GM12878 (cell line): Measurements from ENCODE around the gene SLC12A5. TPM values are rescaled to one million over a fixed set of nuclear protein-coding genes. Genes with fewer than 3 reads are reported as not detected.

ENCODE experiments used
- ATAC-seq: fragments of 200-7000 bp; cut with Tn5 transposase; 3 replicates; pipeline ENCODE4 v1.9.1; 2020; ENCODE audit warnings: mild to moderate bottlenecking, moderate library complexity
- BruUV-seq: library from RNA; stranded (reverse); fragments of 400-500 nt; replicated peaks from 2 replicates; lab custom pipeline; 2021; lab: Mats Ljungman, UMichigan
- CTCF ChIA-PET: fragments of 300-600 bp; sonication (Branson Sonifier 250); formaldehyde crosslinking; extraction: SDS; loops from one replicate; lab custom pipeline; 2021; ENCODE audit warnings: inconsistent platforms; lab: Yijun Ruan, JAX
- POLR2A ChIA-PET: fragments of 350-600 bp; formaldehyde crosslinking; extraction: SDS; loops from one replicate; lab custom pipeline; 2021; ENCODE audit warnings: inconsistent platforms; lab: Charles Lee
- RAD21 ChIA-PET: fragments of 300-600 bp; sonication (Branson Sonifier 250); formaldehyde crosslinking; loops from one replicate; lab custom pipeline; 2023; ENCODE audit warnings: antibody characterized with exemption; ENCODE audit not compliant: unreplicated experiment; lab: Charles Lee
- SMC1A ChIA-PET: fragments of 300-600 bp; sonication (Branson Sonifier 250); formaldehyde crosslinking; loops from one replicate; lab custom pipeline; 2023; ENCODE audit not compliant: unreplicated experiment, uncharacterized antibody; lab: Charles Lee
- DNase-seq: peaks from one replicate; pipeline ENCODE4 v3.0.0-alpha.2; 2011; ENCODE audit warnings: low read depth, low spot score
- FAIRE-seq: peaks from 3 replicates; lab custom pipeline; 2011; peaks lifted over from hg19 to GRCh38; lab: Jason Lieb, UNC
- H2AFZ ChIP-seq: 2 replicates; pipeline ENCODE4 v1.6.0; 2011; ENCODE audit warnings: low read depth, low read length, control low read depth; ENCODE audit not compliant: control insufficient read depth
- H3K27ac ChIP-seq: 2 replicates; pipeline ENCODE4 v1.5.1; 2011; ENCODE audit warnings: control low read depth; ENCODE audit not compliant: control insufficient read depth, insufficient read depth
- H3K27me3 ChIP-seq, 2 experiments: replicated peaks in 1 of 2; 2 replicates each; pipeline versions ENCODE4 v1.6.0 to v1.6.1; 2011; ENCODE audit warnings: low read length in 1 of 2; ENCODE audit not compliant: control insufficient read depth in 2 of 2, insufficient read depth in 2 of 2
- H3K36me3 ChIP-seq, 2 experiments: 2 replicates each; pipeline ENCODE4 v1.5.1; 2011; ENCODE audit warnings: low read length in 1 of 2; ENCODE audit not compliant: control insufficient read depth in 2 of 2, insufficient read depth in 2 of 2
- H3K4me1 ChIP-seq: 2 replicates; pipeline ENCODE4 v1.6.1; 2011; ENCODE audit warnings: mild to moderate bottlenecking, low read length, moderate library complexity, mixed read lengths; ENCODE audit not compliant: control insufficient read depth, insufficient read depth
- H3K4me2 ChIP-seq: 2 replicates; pipeline ENCODE4 v1.6.0; 2011; ENCODE audit warnings: control low read depth; ENCODE audit not compliant: control insufficient read depth, insufficient read depth
- H3K4me3 ChIP-seq: fragments of 200-600 bp; sonication (generic); 2 replicates; pipeline ENCODE4 v1.5.1; 2016
- H3K79me2 ChIP-seq: 2 replicates; pipeline ENCODE4 v1.6.0; 2011; ENCODE audit warnings: low read length; ENCODE audit not compliant: control insufficient read depth, insufficient read depth
- H3K9ac ChIP-seq: 2 replicates; pipeline ENCODE4 v1.8.0; 2011; ENCODE audit warnings: low read length, control low read depth, mixed read lengths; ENCODE audit not compliant: control insufficient read depth, insufficient read depth
- H3K9me3 ChIP-seq: replicated peaks from 3 replicates; pipeline ENCODE4 v1.5.1; 2011; ENCODE audit warnings: mild to moderate bottlenecking, low read length; ENCODE audit not compliant: control insufficient read depth, insufficient read depth
- H4K20me1 ChIP-seq: 2 replicates; pipeline ENCODE4 v1.6.0; 2011; ENCODE audit not compliant: control insufficient read depth, insufficient read depth
- CHD4 ChIP-seq: fragments of 200-600 bp; sonication (generic); IDR thresholded peaks from 2 replicates; pipeline ENCODE4 v1.6.1; 2016; ENCODE audit warnings: mild to moderate bottlenecking
- HCFC1 ChIP-seq: fragments of 150-350 bp; IDR thresholded peaks from 2 replicates; pipeline ENCODE4 v1.6.1; 2014; ENCODE audit warnings: low read length
- NFYB ChIP-seq: IDR thresholded peaks from 2 replicates; pipeline ENCODE4 v1.6.1; 2011; ENCODE audit warnings: low read depth, mild to moderate bottlenecking, low read length, improper control_type of control experiment, moderate library complexity; ENCODE audit not compliant: insufficient read depth
- NR2C2 ChIP-seq: IDR thresholded peaks from 2 replicates; pipeline ENCODE4 v1.6.1; 2011; ENCODE audit warnings: borderline replicate concordance, low read depth; ENCODE audit not compliant: control insufficient read depth, insufficient read length
- PBX3 ChIP-seq: IDR thresholded peaks from 2 replicates; pipeline ENCODE4 v1.6.1; 2011; ENCODE audit warnings: mild to moderate bottlenecking, low read depth, low read length, moderate library complexity; ENCODE audit not compliant: insufficient replicate concordance
- POU2F2 ChIP-seq: IDR thresholded peaks from 3 replicates; pipeline ENCODE4 v1.6.1; 2011; ENCODE audit warnings: low read depth, mild to moderate bottlenecking, low read length, borderline replicate concordance
- RAD51 ChIP-seq: fragments of 450-650 bp; IDR thresholded peaks from 2 replicates; pipeline ENCODE4 v1.6.1; 2016; ENCODE audit warnings: moderate library complexity, mild to moderate bottlenecking, inconsistent platforms
- SUPT20H ChIP-seq: IDR thresholded peaks from 2 replicates; pipeline ENCODE4 v1.6.1; 2011; ENCODE audit warnings: low read depth, mild to moderate bottlenecking, low read length, moderate library complexity, borderline replicate concordance; ENCODE audit not compliant: control insufficient read depth
- TCF7 ChIP-seq: IDR thresholded peaks from 2 replicates; pipeline ENCODE4 v1.6.1; 2014; ENCODE audit warnings: antibody characterized with exemption, borderline replicate concordance
- ZBTB11 ChIP-seq: fragments of 450-650 bp; formaldehyde crosslinking; IDR thresholded peaks from 2 replicates; pipeline ENCODE4 v1.5.0; 2022; ENCODE audit warnings: mild to moderate bottlenecking, missing genetic modification characterization
- ZNF24 ChIP-seq: fragments of 450-650 bp; IDR thresholded peaks from 2 replicates; pipeline ENCODE4 v1.6.1; 2017; ENCODE audit warnings: antibody characterized with exemption, mild to moderate bottlenecking
- WGBS: methylation state at CpG from one replicate; pipeline ENCODE4 v1.1.6; 2016; ENCODE audit warnings: low lambda C conversion rate; ENCODE audit not compliant: insufficient replicate concordance, insufficient coverage; ENCODE audit errors: missing lambda C conversion rate; 5-methylcytosine and 5-hydroxymethylcytosine counted together
- in situ Hi-C: fragments of 300-500 bp; cut with MboI; formaldehyde crosslinking; loops from 9 replicates; pipeline ENCODE4 v1.14.3; 2018; ENCODE audit warnings: mixed read lengths
- intact Hi-C: fragments of 100-400 bp; cut with micrococcal nuclease; formaldehyde crosslinking; loops from one replicate; pipeline ENCODE4 v1.14.2; 2022; ENCODE audit not compliant: unreplicated experiment
- polyA plus RNA-seq, 11 experiments: library from polyadenylated mRNA; depleted of rRNA in 4 of 11; unstranded in 6 of 11; stranded (reverse) in 5 of 11; fragments of >200 nt; fragmentation: Nextera tagmentation in 4 of 11; fragmentation: Illumina TruSeq in 1 of 11; extraction: Ambion mirVana in 4 of 11; extraction: Trizol in 1 of 11; gene quantifications; 1 replicate in 1 of 11; 2 replicates in 10 of 11; pipeline versions ENCODE4 v1.2.1 to v1.2.3, GENCODE V29; 2011 to 2016; ENCODE audit warnings: inconsistent platforms in 2 of 11, missing spikeins in 2 of 11, low read depth in 1 of 11
- total RNA-seq, 4 experiments: library from RNA; depleted of rRNA in 3 of 4; stranded (reverse); fragments of >200 nt in 3 of 4; fragmentation: Illumina TruSeq in 1 of 4; extraction: Trizol in 1 of 4; gene quantifications; 2 replicates each; pipeline versions ENCODE4 v1.2.1 to v1.2.3, GENCODE V29; 2013 to 2021
- TF ChIP-seq, protein P1 (sequence below): IDR thresholded peaks from 2 replicates; pipeline ENCODE4 v1.6.1; 2011; ENCODE audit warnings: borderline replicate concordance, low read depth, mild to moderate bottlenecking, moderate library complexity, mixed read lengths, low read length; ENCODE audit not compliant: insufficient read depth; ENCODE audit errors: extremely low read length
- TF ChIP-seq, protein P2 (sequence below): fragments of 150-350 bp; IDR thresholded peaks from 2 replicates; pipeline ENCODE4 v1.6.1; 2016; ENCODE audit warnings: low read depth, low read length

SLC12A5 gene
- total and polyA plus RNA-seq, 10 of the 15 experiments (the other 5 are each of a cell fraction or from before 2014, with no cell fraction given), result 0.26 to 2.7 (median 1.2) TPM

DNA sequence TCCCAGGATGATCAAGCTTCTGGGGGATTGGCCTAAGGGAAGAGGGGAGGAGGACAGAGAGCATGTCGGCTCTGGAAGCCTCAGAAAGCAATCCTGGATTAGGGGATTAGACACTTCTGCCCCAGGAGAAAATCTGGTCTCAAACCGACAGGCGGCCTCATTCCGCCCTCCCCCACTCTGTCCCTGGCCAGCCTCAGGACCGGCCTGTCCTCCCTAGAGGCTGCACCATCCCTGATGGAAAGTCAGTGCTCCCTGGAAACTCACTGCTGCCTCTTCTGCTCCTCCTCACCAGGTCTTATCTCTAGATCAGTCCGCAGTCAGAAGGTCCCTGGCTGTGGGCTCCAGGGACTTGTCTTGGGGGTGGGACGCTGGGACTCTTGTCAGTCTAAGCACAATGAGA, 905 bp upstream of the SLC12A5 start (continued):
- no peak for TF ChIP-seq SUPT20H
- no peak for TF ChIP-seq POU2F2

GRCh38 chr20:46030284-46031013, 1.4 kb downstream of the SLC12A5 start:
- CTCF ChIA-PET, result no interaction called here
- 62% methylated on average over 35 of the region's 49 CpGs for WGBS
- POLR2A ChIA-PET, result no interaction called here
- no peak overlapping the region for H3K4me2 ChIP-seq
- no peaks in the 10 kb centered on the region for H3K9me3 ChIP-seq
- no peak overlapping the region for H3K4me3 ChIP-seq
- intact Hi-C loops (no loop called here), in situ Hi-C loops (no loop called here)
- RAD21 ChIA-PET, result no interaction called here
- no peak for ATAC-seq
- no peaks in the 10 kb centered on the region for H3K36me3 ChIP-seq
- no peak for FAIRE-seq
- SMC1A ChIA-PET, result no interaction called here
- DNase-seq, result no peak
- no peaks in the 10 kb centered on the region for H4K20me1 ChIP-seq
- no peak overlapping the region for H3K27ac ChIP-seq
- no TSS peak for BruUV-seq
- TF ChIP-seq, protein P1, sequence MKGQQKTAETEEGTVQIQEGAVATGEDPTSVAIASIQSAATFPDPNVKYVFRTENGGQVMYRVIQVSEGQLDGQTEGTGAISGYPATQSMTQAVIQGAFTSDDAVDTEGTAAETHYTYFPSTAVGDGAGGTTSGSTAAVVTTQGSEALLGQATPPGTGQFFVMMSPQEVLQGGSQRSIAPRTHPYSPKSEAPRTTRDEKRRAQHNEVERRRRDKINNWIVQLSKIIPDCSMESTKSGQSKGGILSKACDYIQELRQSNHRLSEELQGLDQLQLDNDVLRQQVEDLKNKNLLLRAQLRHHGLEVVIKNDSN, result no peak
- TF ChIP-seq CHD4 (no peak), PBX3 (no peak), HCFC1 (no peak), ZNF24 (no peak), ZBTB11 (no peak), RAD51 (no peak), TCF7 (no peak), NR2C2 (no peak), NFYB (no peak)
- TF ChIP-seq, protein P2, sequence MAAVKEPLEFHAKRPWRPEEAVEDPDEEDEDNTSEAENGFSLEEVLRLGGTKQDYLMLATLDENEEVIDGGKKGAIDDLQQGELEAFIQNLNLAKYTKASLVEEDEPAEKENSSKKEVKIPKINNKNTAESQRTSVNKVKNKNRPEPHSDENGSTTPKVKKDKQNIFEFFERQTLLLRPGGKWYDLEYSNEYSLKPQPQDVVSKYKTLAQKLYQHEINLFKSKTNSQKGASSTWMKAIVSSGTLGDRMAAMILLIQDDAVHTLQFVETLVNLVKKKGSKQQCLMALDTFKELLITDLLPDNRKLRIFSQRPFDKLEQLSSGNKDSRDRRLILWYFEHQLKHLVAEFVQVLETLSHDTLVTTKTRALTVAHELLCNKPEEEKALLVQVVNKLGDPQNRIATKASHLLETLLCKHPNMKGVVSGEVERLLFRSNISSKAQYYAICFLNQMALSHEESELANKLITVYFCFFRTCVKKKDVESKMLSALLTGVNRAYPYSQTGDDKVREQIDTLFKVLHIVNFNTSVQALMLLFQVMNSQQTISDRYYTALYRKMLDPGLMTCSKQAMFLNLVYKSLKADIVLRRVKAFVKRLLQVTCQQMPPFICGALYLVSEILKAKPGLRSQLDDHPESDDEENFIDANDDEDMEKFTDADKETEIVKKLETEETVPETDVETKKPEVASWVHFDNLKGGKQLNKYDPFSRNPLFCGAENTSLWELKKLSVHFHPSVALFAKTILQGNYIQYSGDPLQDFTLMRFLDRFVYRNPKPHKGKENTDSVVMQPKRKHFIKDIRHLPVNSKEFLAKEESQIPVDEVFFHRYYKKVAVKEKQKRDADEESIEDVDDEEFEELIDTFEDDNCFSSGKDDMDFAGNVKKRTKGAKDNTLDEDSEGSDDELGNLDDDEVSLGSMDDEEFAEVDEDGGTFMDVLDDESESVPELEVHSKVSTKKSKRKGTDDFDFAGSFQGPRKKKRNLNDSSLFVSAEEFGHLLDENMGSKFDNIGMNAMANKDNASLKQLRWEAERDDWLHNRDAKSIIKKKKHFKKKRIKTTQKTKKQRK, result no peak
- no peak overlapping the region for H3K9ac ChIP-seq
- H3K79me2 ChIP-seq, result no peaks in the 10 kb centered on the region
- H3K4me1 ChIP-seq, result no peaks in the 10 kb centered on the region
- H3K27me3 ChIP-seq, result peaks cover 5 to 6% of the 10 kb centered on the region in 2 experiments
- no peak overlapping the region for H2AFZ ChIP-seq
